ENCODE results near the gene UQCC3. TPM values are rescaled to one million over a fixed set of nuclear protein-coding genes. Genes with fewer than 3 reads are reported as not detected.

UQCC3 gene, protein sequence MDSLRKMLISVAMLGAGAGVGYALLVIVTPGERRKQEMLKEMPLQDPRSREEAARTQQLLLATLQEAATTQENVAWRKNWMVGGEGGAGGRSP
- total RNA-seq = 7.8 and 9.2 TPM in 2 replicates

DNA sequence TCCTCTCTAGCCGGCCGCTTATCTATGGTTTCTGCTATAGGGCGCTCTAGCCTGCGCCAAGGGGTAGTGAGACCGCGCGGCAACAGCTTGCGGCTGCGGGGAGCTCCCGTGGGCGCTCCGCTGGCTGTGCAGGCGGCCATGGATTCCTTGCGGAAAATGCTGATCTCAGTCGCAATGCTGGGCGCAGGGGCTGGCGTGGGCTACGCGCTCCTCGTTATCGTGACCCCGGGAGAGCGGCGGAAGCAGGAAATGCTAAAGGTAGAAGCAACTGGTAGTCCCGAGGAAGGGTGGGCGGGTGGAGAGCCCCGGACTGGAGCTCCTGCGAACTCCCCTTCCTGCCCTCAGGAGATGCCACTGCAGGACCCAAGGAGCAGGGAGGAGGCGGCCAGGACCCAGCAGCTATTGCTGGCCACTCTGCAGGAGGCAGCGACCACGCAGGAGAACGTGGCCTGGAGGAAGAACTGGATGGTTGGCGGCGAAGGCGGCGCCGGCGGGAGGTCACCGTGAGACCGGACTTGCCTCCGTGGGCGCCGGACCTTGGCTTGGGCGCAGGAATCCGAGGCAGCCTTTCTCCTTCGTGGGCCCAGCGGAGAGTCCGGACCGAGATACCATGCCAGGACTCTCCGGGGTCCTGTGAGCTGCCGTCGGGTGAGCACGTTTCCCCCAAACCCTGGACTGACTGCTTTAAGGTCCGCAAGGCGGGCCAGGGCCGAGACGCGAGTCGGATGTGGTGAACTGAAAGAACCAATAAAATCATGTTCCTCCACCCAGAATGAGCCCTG lies at the start of gene UQCC3, which contains the start of gene LBHD1:
Gene UQCC3, plus strand, starts transcription at position 66 of the 782 bp plus-strand sequence. Its CDS starts 73 bp downstream, at position 139.
Gene LBHD1, minus strand, starts transcription at position 660 of the 782 bp plus-strand sequence. CDS start 2,236 bp downstream, outside the sequence.

DNA sequence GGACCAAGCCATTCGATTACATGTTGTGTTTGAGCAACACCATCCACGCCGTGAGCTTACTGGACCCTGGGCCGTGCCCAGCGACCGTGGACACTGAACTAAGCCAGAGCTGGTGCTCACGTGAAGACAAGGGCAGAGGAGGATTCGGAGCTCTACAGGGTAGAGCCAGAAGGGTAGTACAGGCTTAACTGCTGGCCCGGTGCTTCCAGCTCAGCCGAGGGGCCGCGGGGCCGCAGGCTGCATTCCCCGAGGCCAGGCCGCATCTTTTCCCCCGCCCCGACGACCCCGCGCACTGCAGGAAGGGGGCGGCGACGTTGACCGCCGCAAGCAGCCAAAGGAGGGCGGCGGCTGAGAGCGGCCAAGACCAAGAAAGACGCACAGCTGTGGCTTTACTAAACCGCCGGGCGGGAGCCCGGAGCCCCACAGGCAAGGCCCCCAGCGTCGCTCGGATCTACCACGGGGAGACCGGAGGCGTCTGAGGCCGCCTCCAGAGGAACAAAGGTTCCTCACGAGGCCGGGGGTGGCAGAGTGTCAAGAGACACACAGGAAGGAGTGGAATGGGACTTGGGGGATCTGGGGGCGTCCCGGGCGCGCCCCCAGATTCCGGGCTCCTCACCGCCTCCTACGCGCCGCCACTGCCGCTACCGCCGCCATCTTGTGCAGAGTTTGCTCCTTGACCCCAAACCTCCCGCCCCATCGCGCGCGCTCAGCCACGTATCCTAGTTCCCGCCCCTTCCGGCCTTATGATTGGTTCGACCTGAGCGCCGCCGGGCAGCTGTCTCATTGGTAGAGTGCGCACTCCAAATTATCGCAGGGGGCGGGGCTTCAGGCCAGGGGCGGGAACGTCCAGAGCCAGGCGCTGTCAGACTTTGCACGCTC lies 25.3 kb upstream of the UQCC3 start, which contains the start of gene GANAB:
Gene GANAB, minus strand, starts transcription at position 668 of the 879 bp plus-strand sequence. Its CDS starts 14 bp downstream, at position 654.

DNA sequence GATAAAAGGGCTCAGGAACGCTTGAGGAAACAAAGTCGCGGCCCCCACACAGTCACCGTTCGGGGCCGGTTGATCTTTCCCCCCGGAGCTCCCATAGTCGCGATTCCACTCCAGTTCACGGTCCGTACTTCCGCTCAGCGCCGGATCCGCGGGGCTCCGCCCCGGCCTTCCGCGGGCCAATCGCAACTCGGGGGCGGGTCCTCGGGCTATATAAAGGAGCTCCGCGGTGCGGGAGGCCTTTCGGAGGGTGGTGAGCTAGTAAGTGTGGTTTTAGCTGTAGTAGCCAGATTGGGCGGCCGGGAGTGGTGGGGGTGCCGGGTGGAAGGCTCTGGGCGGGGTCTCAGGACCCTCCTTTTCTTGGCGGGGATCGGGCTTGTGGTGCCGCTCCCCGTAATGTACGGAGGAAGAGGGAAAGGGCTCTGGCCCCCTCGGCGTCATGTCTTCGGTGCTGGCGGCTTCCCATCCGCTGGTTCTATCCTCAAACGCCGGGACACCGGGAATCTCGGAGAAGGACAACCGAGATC lies 6.3 kb upstream of the UQCC3 start, which contains the start of the genes C11orf98 and CSKMT:
Gene C11orf98, minus strand, starts transcription at position 136 of the 524 bp plus-strand sequence. Its CDS starts 41 bp downstream, at position 95.
Gene CSKMT, plus strand, starts transcription at position 238 of the 524 bp plus-strand sequence. CDS start 568 bp downstream, outside the sequence.

DNA sequence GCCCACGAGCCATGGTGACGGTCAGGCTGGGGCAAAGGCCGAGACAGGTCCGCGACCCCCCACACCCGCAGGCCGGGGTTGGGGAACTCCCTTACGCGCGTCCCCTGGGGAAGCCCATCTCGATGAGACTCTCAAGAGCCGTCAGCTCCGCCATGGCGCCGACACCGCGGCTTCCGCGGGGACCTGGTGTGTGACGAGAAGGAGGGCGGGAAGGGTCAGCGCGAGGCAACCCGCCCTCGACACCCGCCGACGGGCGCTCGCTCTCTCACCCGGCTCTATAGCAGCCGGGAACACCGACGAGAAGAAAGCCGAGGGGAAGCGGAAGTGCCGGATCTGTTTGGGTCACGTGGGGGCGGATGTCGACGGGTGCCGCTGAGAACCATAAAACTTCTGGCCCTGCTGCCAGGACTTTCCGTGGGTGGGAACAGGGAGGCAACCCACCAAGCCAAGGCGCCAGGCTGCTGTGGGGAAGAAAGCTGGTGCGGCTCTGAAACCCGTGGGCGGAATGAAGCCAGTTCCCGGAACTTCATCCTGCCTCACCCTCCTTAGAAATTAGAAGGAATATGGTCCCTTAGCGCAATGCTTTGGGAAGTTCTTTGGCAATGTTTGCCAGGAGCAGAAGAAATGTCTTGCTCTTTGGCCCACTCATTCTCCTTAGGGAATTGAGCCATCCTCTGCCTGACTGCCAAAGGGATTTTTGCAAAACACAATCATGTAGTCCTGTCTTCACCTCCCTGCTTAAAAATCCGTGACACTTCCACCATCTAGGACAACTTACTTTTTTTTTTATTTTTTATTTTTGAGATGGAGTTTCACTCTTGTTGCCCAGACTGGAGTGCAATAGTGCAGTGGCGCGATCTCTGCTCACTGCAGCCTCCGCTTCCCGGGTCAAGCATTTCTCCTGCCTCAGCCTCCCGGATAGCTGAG lies 7.6 kb downstream of the UQCC3 start, which contains the start of gene UBXN1:
Gene UBXN1, minus strand, starts transcription at position 304 of the 927 bp plus-strand sequence. Its CDS starts 150 bp downstream, at position 154.

DNA sequence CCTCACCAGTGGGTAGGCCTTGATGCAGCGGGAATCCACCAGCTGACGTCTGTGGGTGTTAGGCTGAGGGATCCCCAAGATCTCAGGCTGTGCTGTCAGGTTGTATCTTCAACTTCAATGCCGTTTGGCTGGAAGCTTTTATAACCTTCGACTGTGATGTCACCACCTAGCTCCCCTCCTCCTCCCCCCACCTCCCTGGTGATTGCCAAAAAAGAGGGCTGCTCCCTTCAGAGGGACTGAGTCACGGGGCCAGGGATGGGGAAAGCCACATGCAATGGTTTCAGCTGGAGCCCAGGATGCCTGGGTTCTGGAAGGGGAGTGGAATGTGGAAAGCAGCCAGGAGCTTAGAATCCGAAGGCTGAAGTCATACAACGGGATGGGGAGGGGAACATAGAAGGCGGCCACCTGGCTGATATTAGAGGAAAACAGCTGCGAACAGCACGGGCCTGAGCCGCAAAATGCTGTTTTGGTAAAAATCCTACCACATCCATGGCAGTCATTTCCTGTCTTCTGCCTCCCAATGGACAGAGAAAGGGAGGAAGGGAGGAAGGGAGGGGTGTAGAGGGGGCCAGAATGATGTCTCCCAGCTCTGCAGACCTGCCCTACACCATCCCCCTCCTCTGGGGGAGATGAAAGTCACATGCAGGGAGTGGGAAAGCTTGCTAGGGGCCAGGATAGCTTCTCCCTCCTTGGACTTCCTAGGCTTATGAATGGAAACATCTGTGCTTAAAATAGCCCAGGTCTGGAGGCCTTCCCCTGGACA lies 18.1 kb downstream of the UQCC3 start, which contains the start of gene LRRN4CL:
Gene LRRN4CL, minus strand, starts transcription at position 110 of the 763 bp plus-strand sequence. CDS start 1,022 bp downstream, outside the sequence.

DNA sequence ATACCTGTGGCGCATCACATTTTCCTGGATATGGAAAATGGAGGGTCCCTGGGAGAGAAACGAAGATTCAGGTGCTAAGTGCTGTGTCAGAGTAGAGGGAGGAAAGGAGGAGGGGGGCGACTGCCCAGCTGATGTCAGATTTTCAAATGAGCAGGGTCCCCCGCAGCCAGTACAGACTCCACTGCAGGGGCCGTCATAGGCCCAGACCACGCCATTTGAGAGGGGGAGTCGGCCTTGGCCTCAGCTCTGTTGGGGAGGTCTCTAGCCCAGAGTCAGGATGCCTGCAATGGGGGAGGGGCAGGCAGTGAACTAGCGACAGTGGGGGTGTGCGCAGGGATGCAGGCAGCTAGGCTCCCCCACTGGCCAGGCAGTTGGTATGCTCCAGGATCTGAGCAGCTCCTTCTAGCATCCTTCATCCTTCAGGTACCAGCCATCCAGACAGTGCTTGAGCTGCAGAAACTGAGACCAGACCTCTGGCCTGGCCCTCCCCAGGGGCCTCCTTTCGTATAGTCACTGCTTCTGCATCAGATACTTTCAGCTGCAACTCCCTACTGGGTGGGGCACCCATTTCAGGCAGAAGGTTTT lies 35.9 kb downstream of the UQCC3 start, which contains the start of the genes BSCL2 and GNG3:
Gene BSCL2, minus strand, starts transcription at position 148 of the 585 bp plus-strand sequence. CDS start 229 bp downstream, outside the sequence.
Gene GNG3, plus strand, starts transcription at position 400 of the 585 bp plus-strand sequence. CDS start 620 bp downstream, outside the sequence.

Small RNA genes within 50 kb of the gene (small RNA-seq; reads per million reads assigned to genes)
- not detected for gene SNORA57

Other genes with a start within 250 kb of the UQCC3 start
- gene AHNAK, start 124.9 kb upstream of the UQCC3 start, total RNA-seq = 800 and 1,162 TPM in 2 replicates
- gene EEF1G, start 97.8 kb upstream of the UQCC3 start, total RNA-seq = 828 and 1,333 TPM in 2 replicates
- gene TUT1, start 80.2 kb upstream of the UQCC3 start, total RNA-seq = 4.8 and 7.6 TPM in 2 replicates
- 95.2 and 143 TPM in 2 replicates for gene MTA2, start 69.8 kb upstream of the UQCC3 start, total RNA-seq
- gene EML3, start 58.9 kb upstream of the UQCC3 start, total RNA-seq = 22.0 and 25.6 TPM in 2 replicates
- gene ROM1, start 58.4 kb upstream of the UQCC3 start, total RNA-seq = 3.1 and 4.4 TPM in 2 replicates
- gene B3GAT3, start 49.7 kb upstream of the UQCC3 start, total RNA-seq = 28.0 and 42.3 TPM in 2 replicates
- 178 and 191 TPM in 2 replicates for gene GANAB, start 25.1 kb upstream of the UQCC3 start, total RNA-seq
- gene INTS5, start 18.4 kb upstream of the UQCC3 start, total RNA-seq = 30.5 and 34.8 TPM in 2 replicates
- 24.8 and 29.4 TPM in 2 replicates for gene C11orf98, start 6.5 kb upstream of the UQCC3 start, total RNA-seq
- gene CSKMT, start 6.4 kb upstream of the UQCC3 start, total RNA-seq = 8.5 and 17.6 TPM in 2 replicates
- 8.0 and 8.5 TPM in 2 replicates for gene LBHD1, start 594 bp downstream of the UQCC3 start, total RNA-seq
- 70.6 and 99.2 TPM in 2 replicates for gene UBXN1, start 7.4 kb downstream of the UQCC3 start, total RNA-seq
- gene LRRN4CL, start 17.9 kb downstream of the UQCC3 start, total RNA-seq = 16.4 and 38.2 TPM in 2 replicates
- 36.0 and 43.4 TPM in 2 replicates for gene BSCL2, start 35.8 kb downstream of the UQCC3 start, total RNA-seq
- not detected in 2 replicates for gene GNG3, start 36.0 kb downstream of the UQCC3 start, total RNA-seq
- gene HNRNPUL2, start 55.8 kb downstream of the UQCC3 start, total RNA-seq = 9.9 and 12.5 TPM in 2 replicates
- 32.3 and 36.0 TPM in 2 replicates for gene TTC9C, start 56.8 kb downstream of the UQCC3 start, total RNA-seq
- 12.3 and 13.6 TPM in 2 replicates for gene ZBTB3, start 82.5 kb downstream of the UQCC3 start, total RNA-seq
- 44.4 and 55.5 TPM in 2 replicates for gene POLR2G, start 89.9 kb downstream of the UQCC3 start, total RNA-seq
- gene TAF6L, start 99.7 kb downstream of the UQCC3 start, total RNA-seq = 14.7 and 19.5 TPM in 2 replicates
- 25.0 and 38.9 TPM in 2 replicates for gene TMEM179B, start 115.7 kb downstream of the UQCC3 start, total RNA-seq
- gene TMEM223, start 120.3 kb downstream of the UQCC3 start, total RNA-seq = 15.8 and 18.4 TPM in 2 replicates
- gene NXF1, start 133.8 kb downstream of the UQCC3 start, total RNA-seq = 24.2 and 26.1 TPM in 2 replicates
- gene STX5, start 160.4 kb downstream of the UQCC3 start, total RNA-seq = 31.5 and 36.0 TPM in 2 replicates
- gene TEX54, start 161.2 kb downstream of the UQCC3 start, total RNA-seq = not detected in 2 replicates
- gene WDR74, start 167.9 kb downstream of the UQCC3 start, total RNA-seq = 63.9 and 71.0 TPM in 2 replicates
- 130 and 160 TPM in 2 replicates for gene SLC3A2, start 209.2 kb downstream of the UQCC3 start, total RNA-seq
- gene CHRM1, start 249.7 kb downstream of the UQCC3 start, total RNA-seq = not detected in 2 replicates